T-helper 1 cell treated with Interleukin-12 subunit alpha and Interleukin-12 subunit beta and Interleukin-4 antibody, amounts not matched to agents 30 μg/mL and 1 μg/mL, for 36 hours (primary cell): ENCODE data around the gene ATP8B4.
A peak's percentile ranks its signal among the peaks of the same experiment; 100 is the strongest.

Experiments
- H3K27ac Mint-ChIP-seq: one replicate; pipeline ENCODE4 v1.8.0; 2021; ENCODE audit warnings: mild to moderate bottlenecking, mixed read lengths
- H3K27me3 Mint-ChIP-seq: one replicate; pipeline ENCODE4 v1.8.0; 2021; ENCODE audit warnings: low read depth, mixed read lengths
- H3K36me3 Mint-ChIP-seq: one replicate; pipeline ENCODE4 v1.8.0; 2021; ENCODE audit warnings: low read depth, mixed read lengths
- H3K4me1 Mint-ChIP-seq: one replicate; pipeline ENCODE4 v1.8.0; 2021; ENCODE audit warnings: low read depth, mixed read lengths
- H3K4me3 Mint-ChIP-seq: one replicate; pipeline ENCODE4 v1.8.0; 2021; ENCODE audit warnings: mild to moderate bottlenecking, moderate library complexity, mixed read lengths
- H3K9me3 Mint-ChIP-seq: one replicate; pipeline ENCODE4 v1.8.0; 2021; ENCODE audit warnings: mixed read lengths

The ATP8B4 gene

GRCh38 chr15:49842031-49842730 is 276.9 kb downstream of the ATP8B4 start:
- peaks cover 54% of the 10 kb centered on the region for H3K36me3 Mint-ChIP-seq
- no peak overlapping the region for H3K27ac Mint-ChIP-seq
- H3K27me3 Mint-ChIP-seq: no peaks in the 10 kb centered on the region
- no peaks in the 10 kb centered on the region for H3K4me1 Mint-ChIP-seq
- peaks cover 45% of the 10 kb centered on the region for H3K9me3 Mint-ChIP-seq
- no peak overlapping the region for H3K4me3 Mint-ChIP-seq

DNA sequence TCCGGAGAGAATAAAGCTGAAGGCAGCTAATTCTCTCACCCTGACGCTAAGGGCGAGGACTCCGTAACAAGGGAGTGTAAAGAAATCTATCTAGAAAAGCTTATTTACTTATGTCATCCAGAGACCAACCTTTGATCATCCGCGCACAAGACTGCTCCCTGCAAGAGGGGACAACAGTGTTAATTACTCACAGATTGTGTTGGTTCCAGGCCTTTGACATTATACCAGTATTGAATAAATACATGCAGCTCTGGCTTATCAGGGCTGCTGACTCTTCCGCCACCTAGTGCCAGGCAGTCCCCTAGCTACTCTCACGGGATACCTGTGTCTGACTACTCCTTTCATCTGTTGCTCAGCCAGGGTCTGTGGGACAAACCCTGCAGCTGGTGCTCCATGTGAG is 286.5 kb downstream of the ATP8B4 start:
- no peaks in the 10 kb centered on the region for H3K4me1 Mint-ChIP-seq
- no peaks in the 10 kb centered on the region for H3K27me3 Mint-ChIP-seq
- no peak overlapping the region for H3K4me3 Mint-ChIP-seq
- peaks cover 3% of the 10 kb centered on the region for H3K36me3 Mint-ChIP-seq
- peaks cover 13% of the 10 kb centered on the region for H3K9me3 Mint-ChIP-seq
- H3K27ac Mint-ChIP-seq: no peak overlapping the region

DNA sequence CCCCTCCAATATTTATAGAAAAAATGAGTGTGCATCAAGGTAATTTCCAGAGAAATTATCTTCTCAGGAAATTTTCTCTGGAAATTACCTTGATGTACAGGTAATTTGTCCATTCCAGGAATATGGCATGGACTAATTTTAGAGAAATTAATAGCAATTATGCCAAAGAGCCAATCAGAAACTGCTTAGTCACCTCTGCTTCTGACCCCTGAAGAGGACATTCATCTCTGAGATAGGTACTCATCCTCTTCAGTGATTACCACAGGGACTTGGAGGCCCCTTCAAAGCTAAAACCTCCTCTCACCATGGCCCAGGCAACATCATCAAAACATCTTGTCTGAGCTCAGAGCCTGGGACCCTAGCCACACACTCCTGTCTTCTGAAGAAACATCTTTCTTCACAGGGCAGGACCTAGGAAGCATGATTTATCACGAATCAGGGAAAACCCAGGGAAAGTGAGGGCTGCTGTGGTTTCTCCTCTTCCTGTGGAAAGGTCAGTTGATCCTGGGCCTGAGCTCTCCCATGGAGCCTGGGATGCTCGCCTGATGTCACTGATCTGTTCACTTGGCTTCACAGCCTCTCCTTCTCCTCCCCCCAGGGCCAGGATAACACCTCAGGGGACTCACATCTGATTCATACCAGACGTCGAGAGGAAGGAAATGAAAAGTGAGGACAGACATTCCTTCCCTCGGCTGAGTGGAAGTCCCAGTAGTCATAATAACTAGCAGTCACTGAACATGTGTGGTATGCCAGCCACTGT is 287.6 kb downstream of the ATP8B4 start:
- H3K9me3 Mint-ChIP-seq: peaks cover 10% of the 10 kb centered on the region
- no peak overlapping the region for H3K4me3 Mint-ChIP-seq
- H3K4me1 Mint-ChIP-seq: no peaks in the 10 kb centered on the region
- no peak overlapping the region for H3K27ac Mint-ChIP-seq
- H3K36me3 Mint-ChIP-seq: peaks cover 6% of the 10 kb centered on the region
- no peaks in the 10 kb centered on the region for H3K27me3 Mint-ChIP-seq

DNA sequence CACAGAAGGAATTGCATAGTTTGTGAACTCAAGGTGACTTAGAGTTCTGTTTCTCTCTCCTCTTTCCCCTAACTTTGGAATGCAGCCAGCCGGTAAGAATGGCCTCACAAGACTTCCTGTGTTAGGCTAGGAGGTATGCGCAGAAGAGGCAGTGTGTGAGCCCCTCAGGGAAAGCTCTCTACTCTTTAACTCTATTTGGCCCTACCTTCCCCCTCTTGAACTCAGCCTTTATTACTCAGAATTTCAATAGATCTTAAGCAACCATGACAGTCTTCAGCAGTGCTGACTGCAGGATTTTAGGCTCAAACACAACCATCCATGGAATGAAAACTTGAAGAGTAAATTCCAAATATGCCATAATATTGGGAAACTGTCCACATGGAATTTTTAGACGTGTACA is 288.6 kb downstream of the ATP8B4 start:
- no peaks in the 10 kb centered on the region for H3K27me3 Mint-ChIP-seq
- H3K4me1 Mint-ChIP-seq: no peaks in the 10 kb centered on the region
- H3K27ac Mint-ChIP-seq: no peak overlapping the region
- H3K9me3 Mint-ChIP-seq: peaks cover 3% of the 10 kb centered on the region
- H3K4me3 Mint-ChIP-seq: no peak overlapping the region
- H3K36me3 Mint-ChIP-seq: peaks cover 6% of the 10 kb centered on the region

- H3K4me1 Mint-ChIP-seq: no peaks in the 10 kb centered on the region
- H3K27me3 Mint-ChIP-seq: no peaks in the 10 kb centered on the region
- no peaks in the 10 kb centered on the region for H3K9me3 Mint-ChIP-seq
- H3K36me3 Mint-ChIP-seq: peaks cover 6% of the 10 kb centered on the region
- no peak overlapping the region for H3K27ac Mint-ChIP-seq
- no peak overlapping the region for H3K4me3 Mint-ChIP-seq
These were observed 291.7 kb downstream of the ATP8B4 start for GRCh38 chr15:49827311-49827710.

DNA sequence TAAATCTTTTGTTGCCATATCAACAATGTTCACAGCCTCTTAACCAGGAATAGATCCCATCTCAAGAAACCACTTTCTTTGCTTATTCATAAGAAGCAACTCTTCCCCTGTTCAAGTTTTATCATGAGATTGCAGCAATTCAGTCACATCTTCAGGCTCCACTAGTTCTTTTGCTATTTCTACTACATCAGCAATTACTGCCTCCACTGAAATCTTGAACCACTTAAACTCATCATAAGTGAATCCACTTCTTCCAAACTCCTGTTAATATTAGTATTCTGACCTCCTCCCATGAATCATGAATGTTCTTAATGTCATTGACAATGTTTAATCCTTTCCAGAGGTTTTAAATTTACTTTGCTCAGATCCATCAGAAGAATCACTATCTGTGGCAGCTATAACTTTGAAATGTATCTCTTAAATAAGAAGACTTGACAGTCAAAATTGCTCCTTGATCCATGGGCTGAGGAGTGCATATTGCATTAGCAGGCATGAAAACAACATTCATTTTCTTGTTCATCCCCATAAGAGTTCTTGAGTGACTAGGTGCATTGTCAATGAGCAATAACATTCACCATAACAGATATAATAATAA is 292.3 kb downstream of the ATP8B4 start:
- peaks cover 6% of the 10 kb centered on the region for H3K36me3 Mint-ChIP-seq

GRCh38 chr15:49824775-49825099 is 294.3 kb downstream of the ATP8B4 start:
- no peaks in the 10 kb centered on the region for H3K9me3 Mint-ChIP-seq
- no peak overlapping the region for H3K27ac Mint-ChIP-seq
- H3K36me3 Mint-ChIP-seq: peaks cover 6% of the 10 kb centered on the region
- no peaks in the 10 kb centered on the region for H3K27me3 Mint-ChIP-seq
- H3K4me1 Mint-ChIP-seq: no peaks in the 10 kb centered on the region
- H3K4me3 Mint-ChIP-seq: no peak overlapping the region

More for the DNA sequence above, 292.3 kb downstream of the ATP8B4 start:
- H3K27ac Mint-ChIP-seq: no peak overlapping the region
- H3K27me3 Mint-ChIP-seq: no peaks in the 10 kb centered on the region
- no peak overlapping the region for H3K4me3 Mint-ChIP-seq
- H3K4me1 Mint-ChIP-seq: no peaks in the 10 kb centered on the region
- H3K9me3 Mint-ChIP-seq: no peaks in the 10 kb centered on the region

GRCh38 chr15:49823987-49824774 is 294.9 kb downstream of the ATP8B4 start:
- Mint-ChIP-seq H3K27ac (no peak overlapping the region), H3K9me3 (no peaks in the 10 kb centered on the region), H3K27me3 (no peaks in the 10 kb centered on the region), H3K4me3 (no peak overlapping the region), H3K4me1 (no peaks in the 10 kb centered on the region), H3K36me3 (peaks cover 5% of the 10 kb centered on the region)

GRCh38 chr15:49817100-49817499 is 301.9 kb downstream of the ATP8B4 start:
- H3K27me3 Mint-ChIP-seq: no peaks in the 10 kb centered on the region
- H3K27ac Mint-ChIP-seq: no peak overlapping the region
- H3K4me1 Mint-ChIP-seq: peaks cover 6% of the 10 kb centered on the region
- no peak overlapping the region for H3K4me3 Mint-ChIP-seq
- no peaks in the 10 kb centered on the region for H3K36me3 Mint-ChIP-seq
- no peaks in the 10 kb centered on the region for H3K9me3 Mint-ChIP-seq

DNA sequence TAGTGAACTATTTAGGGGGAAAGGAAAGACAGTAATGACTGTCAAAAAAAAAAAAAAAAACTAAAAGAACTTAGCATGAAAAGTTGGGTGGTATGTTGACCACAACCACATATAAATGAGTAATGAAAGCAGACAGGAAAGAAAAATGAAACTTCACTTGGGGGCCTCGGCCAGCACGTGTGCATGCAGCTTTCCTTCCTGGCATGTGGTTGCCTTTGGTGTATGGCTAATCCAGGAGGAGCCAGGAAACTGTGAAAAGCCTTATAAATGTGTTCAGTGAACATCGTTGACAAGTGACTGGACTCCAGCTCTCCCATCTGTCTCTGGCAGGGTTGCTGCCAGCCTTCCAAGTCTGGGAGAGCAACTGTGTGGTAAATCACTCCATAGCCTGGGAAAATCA is 303.1 kb downstream of the ATP8B4 start:
- no peaks in the 10 kb centered on the region for H3K27me3 Mint-ChIP-seq
- no peak overlapping the region for H3K4me3 Mint-ChIP-seq
- peaks cover 6% of the 10 kb centered on the region for H3K4me1 Mint-ChIP-seq
- no peaks in the 10 kb centered on the region for H3K36me3 Mint-ChIP-seq
- peak overlapping the region; percentile 46 for H3K27ac Mint-ChIP-seq
- no peaks in the 10 kb centered on the region for H3K9me3 Mint-ChIP-seq

- Mint-ChIP-seq H3K9me3 (no peaks in the 10 kb centered on the region), H3K4me1 (peaks cover 6% of the 10 kb centered on the region), H3K36me3 (no peaks in the 10 kb centered on the region), H3K27me3 (no peaks in the 10 kb centered on the region), H3K4me3 (no peak overlapping the region), H3K27ac (no peak overlapping the region)
These were observed 303.5 kb downstream of the ATP8B4 start for GRCh38 chr15:49815526-49815925.

DNA sequence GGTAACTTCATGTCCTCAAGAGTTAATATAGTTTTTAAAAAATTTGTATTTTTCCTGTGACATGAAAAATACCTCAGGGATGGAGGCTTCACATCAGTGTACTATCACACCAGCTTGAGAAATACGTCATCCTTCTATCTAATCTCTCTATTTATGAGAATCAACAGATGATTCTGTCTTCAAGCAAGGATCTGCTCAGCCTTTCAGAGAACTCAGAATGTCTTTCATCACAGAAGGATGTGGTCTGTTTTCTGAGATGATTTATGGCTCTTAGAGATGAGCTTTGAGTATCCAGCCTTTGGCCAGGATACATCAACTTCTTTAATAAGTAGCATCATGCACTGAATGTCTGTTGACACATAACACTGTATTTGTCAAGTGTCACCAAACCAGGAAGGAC is 304.3 kb downstream of the ATP8B4 start:
- Mint-ChIP-seq H3K27ac (no peak overlapping the region), H3K9me3 (no peaks in the 10 kb centered on the region), H3K36me3 (no peaks in the 10 kb centered on the region), H3K4me1 (peaks cover 6% of the 10 kb centered on the region), H3K27me3 (no peaks in the 10 kb centered on the region), H3K4me3 (no peak overlapping the region)

GRCh38 chr15:49813625-49814024 is 305.4 kb downstream of the ATP8B4 start:
- Mint-ChIP-seq H3K36me3 (no peaks in the 10 kb centered on the region), H3K27me3 (peaks cover 4% of the 10 kb centered on the region), H3K4me1 (peaks cover 6% of the 10 kb centered on the region), H3K9me3 (no peaks in the 10 kb centered on the region), H3K27ac (no peak overlapping the region), H3K4me3 (no peak overlapping the region)

- H3K27ac Mint-ChIP-seq: no peak overlapping the region
- H3K27me3 Mint-ChIP-seq: peaks cover 9% of the 10 kb centered on the region
- no peak overlapping the region for H3K4me3 Mint-ChIP-seq
- peaks cover 1% of the 10 kb centered on the region for H3K4me1 Mint-ChIP-seq
- H3K9me3 Mint-ChIP-seq: no peaks in the 10 kb centered on the region
- no peaks in the 10 kb centered on the region for H3K36me3 Mint-ChIP-seq
These were observed 308.3 kb downstream of the ATP8B4 start for GRCh38 chr15:49810720-49811119.
